Hepatocyte (in vitro differentiated cells): Measurements from ENCODE around the gene INSYN1. TPM values are rescaled to one million over a fixed set of nuclear protein-coding genes. Genes with fewer than 3 reads are reported as not detected.

Experiments used
- DNase-seq: peaks from one replicate; pipeline ENCODE4 v3.0.0-alpha.2; 2016; ENCODE audit warnings: low spot score
- H2AFZ ChIP-seq: fragments of 200-600 bp; sonication (generic); 2 replicates; pipeline ENCODE4 v1.6.0; 2016; ENCODE audit warnings: antibody characterized with exemption, mild to moderate bottlenecking
- H3K27ac ChIP-seq: fragments of 200-600 bp; sonication (generic); 2 replicates; pipeline ENCODE4 v1.5.1; 2016; ENCODE audit warnings: mild to moderate bottlenecking
- H3K27me3 ChIP-seq: fragments of 200-600 bp; sonication (generic); 2 replicates; pipeline ENCODE4 v1.6.1; 2016
- H3K36me3 ChIP-seq: fragments of 200-600 bp; sonication (generic); replicated peaks from 2 replicates; pipeline ENCODE4 v1.5.1; 2016; ENCODE audit warnings: low read depth; ENCODE audit not compliant: insufficient read depth
- H3K4me1 ChIP-seq: fragments of 200-600 bp; sonication (generic); 2 replicates; pipeline ENCODE4 v1.5.1; 2016; ENCODE audit warnings: mild to moderate bottlenecking, moderate library complexity; ENCODE audit not compliant: insufficient read depth
- H3K4me2 ChIP-seq: fragments of 200-600 bp; sonication (generic); 2 replicates; pipeline ENCODE4 v1.6.0; 2016
- H3K4me3 ChIP-seq: fragments of 200-600 bp; sonication (generic); 2 replicates; pipeline ENCODE4 v1.5.1; 2016; ENCODE audit warnings: mild to moderate bottlenecking
- H3K79me2 ChIP-seq: fragments of 200-600 bp; sonication (generic); 2 replicates; pipeline ENCODE4 v1.6.0; 2017; ENCODE audit warnings: mild to moderate bottlenecking
- H3K9me2 ChIP-seq: fragments of 200-600 bp; sonication (generic); replicated peaks from 2 replicates; pipeline ENCODE4 v1.6.0; 2017; ENCODE audit warnings: mild to moderate bottlenecking; ENCODE audit not compliant: insufficient read depth
- H3K9me3 ChIP-seq: fragments of 200-600 bp; sonication (generic); 2 replicates; pipeline ENCODE4 v1.5.1; 2016; ENCODE audit warnings: low read depth, mild to moderate bottlenecking
- H4K20me1 ChIP-seq: fragments of 200-600 bp; sonication (generic); 2 replicates; pipeline ENCODE4 v1.6.0; 2016; ENCODE audit warnings: mild to moderate bottlenecking; ENCODE audit not compliant: insufficient read depth, poor library complexity, severe bottlenecking
- EZH2 ChIP-seq: fragments of 200-600 bp; sonication (generic); IDR thresholded peaks from 2 replicates; pipeline ENCODE4 v1.6.1; 2016; ENCODE audit warnings: antibody characterized with exemption, mild to moderate bottlenecking, borderline replicate concordance
- EZH2phosphoT487 ChIP-seq: fragments of 200-600 bp; sonication (generic); IDR thresholded peaks from one replicate; pipeline ENCODE4 v1.6.1; 2018; ENCODE audit warnings: antibody characterized with exemption, mild to moderate bottlenecking, low read depth, moderate library complexity; ENCODE audit not compliant: unreplicated experiment, severe bottlenecking
- WGBS: methylation state at CpG from one replicate; pipeline ENCODE4 v1.1.6; 2016; ENCODE audit warnings: low lambda C conversion rate; ENCODE audit errors: missing lambda C conversion rate; 5-methylcytosine and 5-hydroxymethylcytosine counted together
- polyA plus RNA-seq: library from polyadenylated mRNA; unstranded; fragments of >200 nt; fragmentation: Nextera tagmentation; extraction: Ambion mirVana; gene quantifications from 2 replicates; pipeline ENCODE4 v1.2.1, GENCODE V29; 2016
- total RNA-seq: library from RNA; depleted of rRNA; stranded (reverse); fragments of >200 nt; gene quantifications from 2 replicates; pipeline ENCODE4 v1.2.3, GENCODE V29; 2014
- TF ChIP-seq, protein P1 (sequence below): fragments of 200-600 bp; sonication (generic); IDR thresholded peaks from 2 replicates; pipeline ENCODE4 v1.5.1; 2016; ENCODE audit warnings: antibody characterized with exemption, mild to moderate bottlenecking; ENCODE audit not compliant: poor library complexity

Gene INSYN1
- total and polyA plus RNA-seq, 2 experiments from 2014 or later: 3.3 to 8.1 TPM

DNA sequence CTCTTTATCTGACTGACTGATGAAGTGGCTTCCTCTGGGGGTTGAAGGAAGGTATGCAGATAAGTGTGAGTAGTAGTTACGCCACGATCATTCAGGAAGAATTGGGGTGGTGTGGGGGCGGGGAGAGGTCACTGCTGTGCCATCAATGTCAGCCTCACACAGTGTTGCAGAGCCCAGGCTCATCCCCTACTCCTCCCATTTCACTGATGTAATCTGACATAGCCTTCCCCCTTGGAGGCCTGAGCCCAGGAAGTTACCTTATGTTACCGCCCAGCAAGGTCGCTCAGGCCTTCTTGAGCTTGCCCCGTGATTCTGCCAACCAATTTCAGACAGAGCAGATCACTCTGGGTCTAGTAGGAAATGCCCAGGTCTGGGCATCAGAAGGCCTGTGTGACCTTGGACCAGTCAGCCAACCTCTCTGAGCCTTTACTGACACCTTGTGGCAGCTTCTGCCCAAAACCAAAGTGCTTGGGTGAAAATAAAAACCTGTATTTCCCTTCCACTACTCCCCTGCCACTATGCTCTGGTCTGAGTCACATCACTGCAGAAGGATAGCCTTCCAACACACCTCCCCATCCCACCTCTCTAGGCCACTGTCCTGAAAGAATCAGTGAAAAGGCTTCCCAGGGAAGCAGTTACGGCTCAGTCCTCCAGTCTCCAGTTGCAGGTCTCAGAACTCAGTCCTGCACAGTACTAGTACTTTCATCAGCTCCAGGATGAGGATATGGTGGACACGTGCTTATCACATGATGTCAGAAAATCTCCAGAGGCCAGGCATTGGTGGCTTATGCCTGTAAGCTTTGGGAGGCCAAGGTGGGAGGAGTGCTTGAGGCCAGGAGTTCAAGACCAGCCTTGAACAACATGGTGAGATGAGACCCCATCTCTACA is 28.1 kb upstream of the INSYN1 start:
- Histone ChIP-seq H2AFZ (no peak overlapping the region), H3K9me2 (no peaks in the 10 kb centered on the region), H3K4me2 (no peak overlapping the region), H4K20me1 (no peaks in the 10 kb centered on the region), H3K4me1 (peaks cover 2% of the 10 kb centered on the region), H3K27me3 (no peaks in the 10 kb centered on the region), H3K36me3 (no peaks in the 10 kb centered on the region), H3K4me3 (no peak overlapping the region), H3K27ac (no peak overlapping the region), H3K79me2 (no peaks in the 10 kb centered on the region), H3K9me3 (no peaks in the 10 kb centered on the region)
- WGBS: 63% methylated on average over 8 of the region's 8 CpGs
- TF ChIP-seq, protein P1, sequence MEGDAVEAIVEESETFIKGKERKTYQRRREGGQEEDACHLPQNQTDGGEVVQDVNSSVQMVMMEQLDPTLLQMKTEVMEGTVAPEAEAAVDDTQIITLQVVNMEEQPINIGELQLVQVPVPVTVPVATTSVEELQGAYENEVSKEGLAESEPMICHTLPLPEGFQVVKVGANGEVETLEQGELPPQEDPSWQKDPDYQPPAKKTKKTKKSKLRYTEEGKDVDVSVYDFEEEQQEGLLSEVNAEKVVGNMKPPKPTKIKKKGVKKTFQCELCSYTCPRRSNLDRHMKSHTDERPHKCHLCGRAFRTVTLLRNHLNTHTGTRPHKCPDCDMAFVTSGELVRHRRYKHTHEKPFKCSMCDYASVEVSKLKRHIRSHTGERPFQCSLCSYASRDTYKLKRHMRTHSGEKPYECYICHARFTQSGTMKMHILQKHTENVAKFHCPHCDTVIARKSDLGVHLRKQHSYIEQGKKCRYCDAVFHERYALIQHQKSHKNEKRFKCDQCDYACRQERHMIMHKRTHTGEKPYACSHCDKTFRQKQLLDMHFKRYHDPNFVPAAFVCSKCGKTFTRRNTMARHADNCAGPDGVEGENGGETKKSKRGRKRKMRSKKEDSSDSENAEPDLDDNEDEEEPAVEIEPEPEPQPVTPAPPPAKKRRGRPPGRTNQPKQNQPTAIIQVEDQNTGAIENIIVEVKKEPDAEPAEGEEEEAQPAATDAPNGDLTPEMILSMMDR: peak; percentile 19
- TF ChIP-seq EZH2phosphoT487: no peak
- no peak for DNase-seq

DNA sequence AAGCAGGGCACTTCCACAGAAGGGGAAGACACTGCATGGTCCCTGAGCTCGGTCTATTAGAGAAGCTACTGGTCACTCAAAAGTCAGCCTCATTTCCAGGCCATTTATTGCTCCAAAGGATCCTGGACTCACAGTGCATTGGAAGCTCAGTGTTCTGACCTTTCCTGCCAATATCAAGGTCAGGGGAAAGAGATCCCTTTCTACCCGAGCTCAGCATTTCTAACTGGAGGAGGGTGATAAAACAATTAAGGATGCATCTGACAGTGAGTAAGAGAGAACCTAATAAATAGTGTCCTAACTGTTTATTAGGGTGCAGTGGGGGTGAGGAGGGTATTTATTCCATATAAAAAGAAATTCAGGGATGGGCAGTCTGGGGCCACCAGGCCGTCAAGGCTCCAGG is 26.8 kb upstream of the INSYN1 start:
- H3K36me3 ChIP-seq: no peaks in the 10 kb centered on the region
- H3K4me3 ChIP-seq: no peak overlapping the region
- no peaks in the 10 kb centered on the region for H4K20me1 ChIP-seq
- WGBS: 78% methylated on average over 3 of the region's 3 CpGs
- no peaks in the 10 kb centered on the region for H3K9me2 ChIP-seq
- no peaks in the 10 kb centered on the region for H3K27me3 ChIP-seq
- no peaks in the 10 kb centered on the region for H3K79me2 ChIP-seq
- H2AFZ ChIP-seq: no peak overlapping the region
- H3K27ac ChIP-seq: no peak overlapping the region
- H3K4me2 ChIP-seq: no peak overlapping the region
- H3K9me3 ChIP-seq: no peaks in the 10 kb centered on the region
- TF ChIP-seq, protein P1: no peak
- no peak for TF ChIP-seq EZH2
- no peak for TF ChIP-seq EZH2phosphoT487
- DNase-seq: no peak
- H3K4me1 ChIP-seq: no peaks in the 10 kb centered on the region

DNA sequence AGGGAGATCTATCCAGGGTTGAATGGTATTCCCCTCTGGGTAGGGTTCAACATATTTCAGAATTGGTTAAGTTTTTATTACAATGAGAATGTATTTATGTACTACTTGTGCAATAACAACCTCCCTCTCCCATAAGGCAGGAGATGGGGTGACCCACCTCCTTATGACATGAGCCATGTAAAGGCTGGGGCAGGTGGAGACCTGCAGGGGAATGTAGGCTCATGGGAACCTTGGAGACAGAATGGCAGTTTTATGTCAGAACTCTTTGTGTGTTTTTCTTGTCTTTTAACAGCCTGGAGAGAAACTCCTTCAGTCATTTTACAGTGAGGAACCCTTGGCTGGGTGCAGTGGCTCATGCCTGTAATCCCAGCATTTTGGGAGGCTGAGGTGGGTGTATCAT is 24.6 kb upstream of the INSYN1 start:
- Histone ChIP-seq H3K36me3 (no peaks in the 10 kb centered on the region), H3K27ac (no peak overlapping the region), H3K4me2 (no peak overlapping the region), H3K4me1 (no peaks in the 10 kb centered on the region), H3K4me3 (no peak overlapping the region), H3K9me2 (no peaks in the 10 kb centered on the region), H2AFZ (no peak overlapping the region), H3K79me2 (no peaks in the 10 kb centered on the region), H3K27me3 (no peaks in the 10 kb centered on the region), H3K9me3 (no peaks in the 10 kb centered on the region), H4K20me1 (no peaks in the 10 kb centered on the region)
- DNase-seq: no peak
- TF ChIP-seq EZH2: no peak
- no peak for TF ChIP-seq EZH2phosphoT487

DNA sequence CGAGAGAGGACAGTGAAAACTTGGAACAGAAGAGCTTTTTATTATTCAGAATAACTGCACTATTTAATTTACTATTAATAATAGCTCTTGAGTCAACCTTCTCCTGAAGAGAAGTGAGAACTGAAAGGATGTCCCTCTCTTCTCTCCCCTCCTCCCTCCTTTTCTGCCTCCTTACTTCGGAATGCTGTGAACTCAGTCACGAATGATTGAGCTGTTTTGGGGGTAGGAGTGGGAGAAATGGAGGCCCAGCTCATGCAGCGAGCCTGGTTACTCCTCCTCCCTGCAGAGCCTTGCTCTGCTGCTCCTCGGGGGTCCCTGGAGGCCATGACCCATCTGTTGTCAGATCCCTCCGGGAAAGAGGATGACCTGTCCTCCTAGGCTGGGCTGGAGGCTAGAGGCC is 20.3 kb upstream of the INSYN1 start:
- Histone ChIP-seq H3K79me2 (no peaks in the 10 kb centered on the region), H3K4me1 (no peaks in the 10 kb centered on the region), H3K4me2 (no peak overlapping the region), H3K27ac (no peak overlapping the region), H3K9me2 (no peaks in the 10 kb centered on the region), H3K4me3 (no peak overlapping the region), H2AFZ (no peak overlapping the region), H3K9me3 (no peaks in the 10 kb centered on the region), H4K20me1 (no peaks in the 10 kb centered on the region), H3K36me3 (no peaks in the 10 kb centered on the region), H3K27me3 (no peaks in the 10 kb centered on the region)
- TF ChIP-seq, protein P1: no peak
- TF ChIP-seq EZH2phosphoT487 (no peak), EZH2 (no peak)
- DNase-seq: no peak
- 77% methylated on average over 6 of the region's 6 CpGs for WGBS
